ENCODE results near the gene EBLN2. TPM values are rescaled to one million over a fixed set of nuclear protein-coding genes. Genes with fewer than 3 reads are reported as not detected.

Gene EBLN2
- total and polyA plus RNA-seq, 2 donors from 2014 or later = 0.24 to 4.5 TPM

- H3K9me3 ChIP-seq (ENCODE audit: control insufficient read depth in 2 of 3, insufficient read depth in 1 of 3, low read length in 3 of 3) = no peaks in the 10 kb centered on the region
- intact Hi-C loops (cut with DNase I) = no loop called here
- no peaks in the 10 kb centered on the region for H3K27me3 ChIP-seq (ENCODE audit: control insufficient read depth, insufficient read depth, low read length)
- no peaks in the 10 kb centered on the region for H3K4me1 ChIP-seq (ENCODE audit: control insufficient read depth in 2 of 3, insufficient read depth in 2 of 3, low read depth in 1 of 3, low read length in 3 of 3)
- peak in 1 of 5 donors; percentile 4 for DNase-seq
- no peaks in the 10 kb centered on the region for H3K36me3 ChIP-seq (ENCODE audit: control insufficient read depth in 2 of 3, insufficient read depth in 3 of 3, low read length in 3 of 3)
- no peak overlapping the region for H3K27ac ChIP-seq (ENCODE audit: low read depth in 2 of 2, low read length in 2 of 2)
- no peak overlapping the region for H3K4me3 ChIP-seq (ENCODE audit: low read length in 3 of 3)
- no peak overlapping the region for H3K9ac ChIP-seq (ENCODE audit: low read length in 3 of 3)
- TF ChIP-seq CTCF (IDR thresholded peaks at IDR 0.05; ENCODE audit: borderline replicate concordance, extremely low read depth, insufficient read depth) = no peak
- no peak for FAIRE-seq
Measured at GRCh38 chr3:73052857-73053256, 8.6 kb upstream of the EBLN2 start.

GRCh38 chr3:73055583-73055982 is 5.9 kb upstream of the EBLN2 start:
- no peak for DNase-seq

GRCh38 chr3:73056014-73056844 is 5.2 kb upstream of the EBLN2 start:
- no peak overlapping the region for H3K4me3 ChIP-seq (ENCODE audit: low read length in 3 of 3)
- H3K27ac ChIP-seq (ENCODE audit: low read depth in 2 of 2, low read length in 2 of 2) = no peak overlapping the region
- no peaks in the 10 kb centered on the region for H3K36me3 ChIP-seq (ENCODE audit: control insufficient read depth in 2 of 3, insufficient read depth in 3 of 3, low read length in 3 of 3)
- peak in 2 of 5 donors; percentile 48 to 66 for DNase-seq
- H3K27me3 ChIP-seq (ENCODE audit: control insufficient read depth, insufficient read depth, low read length) = no peaks in the 10 kb centered on the region
- H3K4me1 ChIP-seq (ENCODE audit: control insufficient read depth in 2 of 3, insufficient read depth in 2 of 3, low read depth in 1 of 3, low read length in 3 of 3) = no peaks in the 10 kb centered on the region
- no peaks in the 10 kb centered on the region for H3K9me3 ChIP-seq (ENCODE audit: control insufficient read depth in 2 of 3, insufficient read depth in 1 of 3, low read length in 3 of 3)
- no peak overlapping the region for H3K9ac ChIP-seq (ENCODE audit: low read length in 3 of 3)
- peak; percentile 41 for TF ChIP-seq CTCF (IDR thresholded peaks at IDR 0.05; ENCODE audit: borderline replicate concordance, extremely low read depth, insufficient read depth)
- peak; percentile 97 for FAIRE-seq
- intact Hi-C loops (cut with DNase I) = no loop called here

More at GRCh38 chr3:73055583-73055982, 5.9 kb upstream of the EBLN2 start:
- H3K4me3 ChIP-seq (ENCODE audit: low read length in 3 of 3) = no peak overlapping the region
- TF ChIP-seq CTCF (IDR thresholded peaks at IDR 0.05; ENCODE audit: borderline replicate concordance, extremely low read depth, insufficient read depth) = no peak
- no peaks in the 10 kb centered on the region for H3K27me3 ChIP-seq (ENCODE audit: control insufficient read depth, insufficient read depth, low read length)
- H3K4me1 ChIP-seq (ENCODE audit: control insufficient read depth in 2 of 3, insufficient read depth in 2 of 3, low read depth in 1 of 3, low read length in 3 of 3) = no peaks in the 10 kb centered on the region
- H3K9ac ChIP-seq (ENCODE audit: low read length in 3 of 3) = no peak overlapping the region
- intact Hi-C loops (cut with DNase I) = no loop called here
- no peaks in the 10 kb centered on the region for H3K36me3 ChIP-seq (ENCODE audit: control insufficient read depth in 2 of 3, insufficient read depth in 3 of 3, low read length in 3 of 3)
- FAIRE-seq = no peak
- H3K9me3 ChIP-seq (ENCODE audit: control insufficient read depth in 2 of 3, insufficient read depth in 1 of 3, low read length in 3 of 3) = no peaks in the 10 kb centered on the region
- no peak overlapping the region for H3K27ac ChIP-seq (ENCODE audit: low read depth in 2 of 2, low read length in 2 of 2)
